Hematopoietic multipotent progenitor cell treated with erythropoietin and hydrocortisone succinate and interleukin-3 and kit ligand, for 17 days (in vitro differentiated cells): ENCODE data around the gene LTB4R2.
"Not testable (repeated sequence)": the region's sequence is repeated elsewhere in the genome, so short reads cannot be mapped to it uniquely, and the experiment has no call there.

ENCODE experiments used
- DNase-seq: peaks from one replicate; pipeline ENCODE4 v3.0.0-alpha.2; 2015; ENCODE audit warnings: low spot score

The LTB4R2 gene

GRCh38 chr14:24340606-24341005, 30.7 kb downstream of the LTB4R2 start:
- DNase-seq = no peak

DNA sequence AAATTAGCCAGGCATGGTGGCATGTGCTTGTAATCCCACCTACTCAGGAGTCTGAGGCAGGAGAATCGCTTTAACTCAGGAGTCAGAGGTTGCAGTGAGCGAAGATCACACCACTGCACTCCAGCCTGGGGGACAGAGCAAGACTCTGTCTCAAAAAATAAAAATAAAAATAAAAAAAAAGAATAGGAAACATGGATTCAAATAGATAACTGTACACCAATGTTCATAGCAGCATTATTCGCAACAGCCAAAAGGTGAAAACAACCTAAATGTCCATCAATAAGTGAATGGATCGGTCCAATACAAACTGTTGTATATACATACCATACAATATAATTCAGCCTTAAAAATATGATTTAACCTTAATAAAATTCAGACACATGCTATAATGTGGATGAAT, 32.9 kb downstream of the LTB4R2 start:
- no peak for DNase-seq

- DNase-seq = no peak
Observed at GRCh38 chr14:24343795-24344660, 34.1 kb downstream of the LTB4R2 start.

DNA sequence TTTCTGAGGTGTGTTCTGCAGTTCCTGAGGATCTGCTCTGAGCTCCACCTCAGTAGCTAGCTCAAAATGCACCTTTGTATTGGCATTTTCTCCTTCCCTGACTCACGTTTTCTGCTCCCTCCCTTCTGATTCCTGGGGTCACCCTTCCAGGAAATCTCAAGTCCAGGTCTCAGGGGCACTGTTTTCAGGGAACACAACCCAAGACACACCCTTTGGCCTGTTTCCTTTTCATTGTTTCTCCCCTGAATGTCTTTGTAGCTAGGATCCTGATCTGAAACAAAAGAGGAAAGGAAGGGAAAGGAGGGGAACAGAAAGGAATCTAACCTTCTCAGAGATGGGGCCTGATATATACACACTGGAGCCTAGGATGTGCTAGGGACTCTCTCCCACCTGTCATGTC, 37.2 kb downstream of the LTB4R2 start:
- DNase-seq = no peak

GRCh38 chr14:24348186-24348585, 38.2 kb downstream of the LTB4R2 start:
- DNase-seq = no peak

GRCh38 chr14:24349742-24350141, 39.8 kb downstream of the LTB4R2 start:
- no peak for DNase-seq

DNA sequence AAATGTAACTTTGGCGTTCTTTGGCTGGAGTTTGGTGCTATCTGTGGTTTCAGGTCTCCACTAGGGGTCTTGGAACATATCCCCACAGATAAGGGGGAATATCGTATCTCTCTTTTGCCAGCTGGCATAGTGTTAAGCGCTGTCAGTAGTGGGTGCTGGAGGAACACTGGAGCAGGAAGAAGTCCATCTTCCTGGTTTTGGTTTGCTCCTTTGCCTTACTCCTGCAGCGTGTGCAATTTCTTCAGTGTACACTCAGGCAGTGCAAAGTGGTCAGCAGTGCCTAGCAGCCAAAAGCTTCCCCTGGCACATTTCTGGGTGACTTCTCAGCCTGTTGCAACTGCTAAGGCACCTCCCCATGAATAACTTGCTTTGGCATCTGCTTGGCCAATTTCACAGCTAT, 41.6 kb downstream of the LTB4R2 start:
- no peak for DNase-seq

DNA sequence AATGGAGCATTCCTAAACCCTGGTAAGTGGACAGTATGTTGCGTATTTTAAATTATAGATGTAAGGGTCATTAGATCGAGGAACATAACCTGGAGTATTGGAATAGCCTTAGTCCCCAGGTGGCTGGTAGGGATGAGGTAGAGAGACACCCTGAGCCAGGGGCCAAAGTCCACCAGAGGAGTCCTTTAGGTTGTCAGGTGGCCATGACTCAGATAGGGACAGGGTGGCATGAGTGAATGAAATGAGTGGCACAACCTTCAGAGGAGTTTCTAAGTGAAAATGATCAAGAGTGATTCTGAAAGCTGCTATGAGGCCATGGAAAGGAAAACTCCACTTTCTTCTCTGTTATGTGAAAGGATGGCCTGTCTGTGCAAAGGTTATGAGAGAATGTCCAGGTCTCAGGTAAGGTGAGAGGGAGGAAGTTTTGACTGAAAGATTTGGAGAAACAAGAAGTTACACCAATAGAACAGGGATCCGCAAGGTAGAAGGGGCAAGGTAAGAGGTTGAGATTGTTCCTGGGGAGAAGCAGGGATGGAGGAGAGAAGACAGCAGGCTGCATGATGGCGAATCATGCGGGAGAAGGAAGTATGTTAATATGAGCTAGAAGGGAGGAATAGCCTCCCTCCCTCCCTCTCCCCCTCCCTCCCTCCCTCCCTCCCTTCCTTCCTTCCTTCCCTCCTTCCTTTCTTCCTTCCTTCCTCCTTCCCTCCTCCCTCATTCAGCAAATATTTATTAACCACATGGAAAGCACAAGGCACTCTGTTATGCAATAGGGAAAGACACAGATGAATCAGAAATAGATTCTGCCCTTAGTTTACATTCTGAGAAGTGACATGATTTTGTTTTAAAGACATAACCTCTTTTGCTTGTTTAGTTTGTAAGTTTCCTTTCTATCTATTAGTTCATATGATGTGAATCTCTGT, 43.9 kb downstream of the LTB4R2 start:
- no peak for DNase-seq

- DNase-seq = not testable (repeated sequence)
Observed at GRCh38 chr14:24354482-24354825, 44.5 kb downstream of the LTB4R2 start.

DNA sequence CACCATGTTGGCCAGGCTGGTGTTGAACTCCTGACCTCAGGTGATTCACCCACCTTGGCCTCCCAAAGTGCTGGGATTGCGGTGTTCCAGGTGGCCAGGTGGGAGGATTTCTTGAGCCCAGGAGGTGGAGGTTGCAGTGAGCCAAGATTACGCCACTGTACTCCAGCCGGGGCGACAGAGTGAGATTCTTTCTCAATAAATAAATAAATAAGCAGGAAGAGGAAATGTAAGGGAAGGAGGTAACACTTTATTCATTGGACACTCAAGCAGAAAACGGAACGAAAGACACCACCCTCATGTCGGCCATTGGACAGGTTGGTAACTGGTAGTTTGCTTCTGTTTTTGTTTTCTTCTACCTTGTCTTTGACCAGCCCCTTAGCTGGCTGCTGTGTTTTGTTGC, 45.1 kb downstream of the LTB4R2 start:
- no peak for DNase-seq

- DNase-seq = no peak
Observed at GRCh38 chr14:24356208-24356607, 46.3 kb downstream of the LTB4R2 start.

GRCh38 chr14:24360281-24360680, 50.3 kb downstream of the LTB4R2 start:
- no peak for DNase-seq

DNA sequence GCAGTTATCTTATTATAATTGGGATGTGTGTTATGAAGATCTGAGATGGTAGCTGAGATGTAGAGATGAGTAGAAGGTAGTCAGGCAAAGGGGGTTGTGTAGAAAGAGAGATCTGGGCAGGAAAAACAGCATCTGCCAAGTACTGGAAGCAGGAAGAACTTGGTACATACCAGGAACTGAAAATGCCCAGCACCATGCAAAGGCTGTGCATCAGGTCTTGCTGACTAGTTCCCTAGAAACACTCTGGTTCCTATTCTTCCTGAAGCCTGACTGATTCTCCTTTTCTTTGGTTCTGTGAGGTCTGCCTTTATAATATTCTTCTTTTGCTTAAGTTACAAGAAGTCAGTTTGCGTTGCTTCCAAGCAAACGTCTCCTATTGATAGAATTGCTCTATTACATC, 51.4 kb downstream of the LTB4R2 start:
- DNase-seq = no peak
